ENCODE data around the gene SREK1. TPM values are rescaled to one million over a fixed set of nuclear protein-coding genes. Genes with fewer than 3 reads are reported as not detected.

SREK1 gene
- polyA plus RNA-seq, 1 donor (not counting 4 experiments of a cell fraction or from before 2014, with no cell fraction given): 47.5 TPM

DNA sequence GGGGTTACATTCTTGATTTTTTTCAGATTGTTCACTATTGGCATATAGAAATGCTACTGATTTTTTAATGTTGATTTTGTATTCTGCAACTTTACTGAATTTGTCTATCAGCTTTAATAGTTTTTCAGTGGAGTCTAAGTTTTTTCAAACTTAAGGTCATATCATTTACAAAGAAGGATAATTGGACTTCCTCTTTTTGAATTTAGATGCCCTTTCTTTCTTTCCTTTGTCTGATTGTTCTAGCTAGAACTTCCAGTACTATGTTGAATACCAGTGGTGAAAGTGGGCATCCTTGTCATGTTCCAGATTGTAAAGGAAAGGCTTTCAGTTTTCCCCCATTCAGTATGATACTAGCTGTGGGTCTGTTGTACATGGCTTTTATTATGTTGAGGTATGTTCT lies 49.3 kb downstream of the SREK1 start:
- dilution Hi-C loops (cut with MboI; ENCODE audit: extremely low pct_ligation_motif_present, low sequenced_read_pairs): no loop called here
- H3K79me2 ChIP-seq (ENCODE audit: control insufficient read depth, insufficient read depth, low read length): no peaks in the 10 kb centered on the region
- H3K36me3 ChIP-seq (ENCODE audit: control insufficient read depth in 2 of 2, extremely low read depth in 1 of 2, insufficient read depth in 2 of 2, low read length in 2 of 2): no peaks in the 10 kb centered on the region
- H2AFZ ChIP-seq (ENCODE audit: control insufficient read depth, low read length): no peak overlapping the region
- H3K4me3 ChIP-seq (ENCODE audit: control insufficient read depth in 2 of 3, extremely low read depth in 1 of 3, insufficient read depth in 2 of 3, low read depth in 1 of 3, low read length in 3 of 3): no peak overlapping the region
- H4K20me1 ChIP-seq (ENCODE audit: control insufficient read depth, extremely low read depth, insufficient read depth, low read length): no peaks in the 10 kb centered on the region
- no peaks in the 10 kb centered on the region for H3K9me1 ChIP-seq (ENCODE audit: control insufficient read depth, extremely low read depth, insufficient read depth, low read length)
- no peaks in the 10 kb centered on the region for H3K27me3 ChIP-seq (ENCODE audit: control insufficient read depth, extremely low read depth, insufficient read depth, low read length)
- H3K4me2 ChIP-seq (ENCODE audit: control insufficient read depth, extremely low read depth, insufficient read depth, low read depth, low read length): no peak overlapping the region
- H3K4me1 ChIP-seq (ENCODE audit: control insufficient read depth, extremely low read depth, insufficient read depth, low read length): no peaks in the 10 kb centered on the region
- DNase-seq (ENCODE audit: low read depth, low spot score) (no peak), FAIRE-seq (no peak)
- TF ChIP-seq EZH2 (IDR thresholded peaks at IDR 0.05; ENCODE audit: low read length): no peak
- TF ChIP-seq, protein P1, sequence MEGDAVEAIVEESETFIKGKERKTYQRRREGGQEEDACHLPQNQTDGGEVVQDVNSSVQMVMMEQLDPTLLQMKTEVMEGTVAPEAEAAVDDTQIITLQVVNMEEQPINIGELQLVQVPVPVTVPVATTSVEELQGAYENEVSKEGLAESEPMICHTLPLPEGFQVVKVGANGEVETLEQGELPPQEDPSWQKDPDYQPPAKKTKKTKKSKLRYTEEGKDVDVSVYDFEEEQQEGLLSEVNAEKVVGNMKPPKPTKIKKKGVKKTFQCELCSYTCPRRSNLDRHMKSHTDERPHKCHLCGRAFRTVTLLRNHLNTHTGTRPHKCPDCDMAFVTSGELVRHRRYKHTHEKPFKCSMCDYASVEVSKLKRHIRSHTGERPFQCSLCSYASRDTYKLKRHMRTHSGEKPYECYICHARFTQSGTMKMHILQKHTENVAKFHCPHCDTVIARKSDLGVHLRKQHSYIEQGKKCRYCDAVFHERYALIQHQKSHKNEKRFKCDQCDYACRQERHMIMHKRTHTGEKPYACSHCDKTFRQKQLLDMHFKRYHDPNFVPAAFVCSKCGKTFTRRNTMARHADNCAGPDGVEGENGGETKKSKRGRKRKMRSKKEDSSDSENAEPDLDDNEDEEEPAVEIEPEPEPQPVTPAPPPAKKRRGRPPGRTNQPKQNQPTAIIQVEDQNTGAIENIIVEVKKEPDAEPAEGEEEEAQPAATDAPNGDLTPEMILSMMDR (optimal IDR thresholded peaks at IDR 0.05 in 1 of 3, IDR thresholded peaks at IDR 0.05 in 1 of 3, conservative IDR thresholded peaks at IDR 0.05 in 1 of 3; ENCODE audit: extremely low read depth in 1 of 3, insufficient read depth in 2 of 3, low read length in 3 of 3): no peak
- H3K9me3 ChIP-seq (ENCODE audit: control insufficient read depth, low read depth, low read length): no peaks in the 10 kb centered on the region
- H3K9ac ChIP-seq (ENCODE audit: control insufficient read depth, extremely low read depth, insufficient read depth, low read length): no peak overlapping the region
- H3K27ac ChIP-seq (ENCODE audit: control insufficient read depth, insufficient read depth, low read length): no peak overlapping the region

DNA sequence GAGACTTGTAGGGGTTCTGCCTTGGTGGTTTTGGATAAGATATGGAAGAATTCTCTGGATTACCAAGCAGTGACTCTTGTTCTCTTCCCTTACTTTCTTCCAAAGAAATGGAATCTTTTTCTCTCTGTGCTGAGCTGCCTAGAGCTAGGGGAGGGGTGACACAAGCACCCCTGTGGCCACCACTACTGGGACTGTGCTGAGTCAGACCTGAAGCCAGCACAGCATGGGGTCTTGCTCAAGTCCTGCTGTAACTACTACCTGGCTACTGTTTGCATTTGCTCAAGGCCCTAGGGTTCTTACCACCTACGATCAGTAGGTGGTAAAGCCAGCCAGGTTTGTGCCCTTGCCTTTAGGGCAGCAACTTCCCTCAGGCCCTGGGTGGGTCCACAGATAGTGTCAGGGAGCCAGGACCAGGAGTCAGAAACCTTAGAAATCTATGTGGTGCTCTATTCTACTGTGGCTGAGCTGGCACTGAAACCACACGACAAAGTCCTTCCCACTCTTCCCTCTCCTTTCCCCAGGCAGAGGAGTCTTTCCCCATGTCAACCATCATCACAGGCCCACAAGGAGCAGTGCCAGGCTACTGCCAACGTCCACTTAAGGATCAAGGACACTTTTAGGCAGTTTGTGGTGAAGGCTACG lies 53.8 kb downstream of the SREK1 start:
- no peaks in the 10 kb centered on the region for H3K9me1 ChIP-seq (ENCODE audit: control insufficient read depth, extremely low read depth, insufficient read depth, low read length)
- no peaks in the 10 kb centered on the region for H3K79me2 ChIP-seq (ENCODE audit: control insufficient read depth, insufficient read depth, low read length)
- no peak overlapping the region for H2AFZ ChIP-seq (ENCODE audit: control insufficient read depth, low read length)
- no peak for FAIRE-seq
- H3K4me2 ChIP-seq (ENCODE audit: control insufficient read depth, extremely low read depth, insufficient read depth, low read depth, low read length): no peak overlapping the region
- no peak for DNase-seq (ENCODE audit: low read depth, low spot score)
- no peak overlapping the region for H3K9ac ChIP-seq (ENCODE audit: control insufficient read depth, extremely low read depth, insufficient read depth, low read length)
- H4K20me1 ChIP-seq (ENCODE audit: control insufficient read depth, extremely low read depth, insufficient read depth, low read length): no peaks in the 10 kb centered on the region
- no peaks in the 10 kb centered on the region for H3K4me1 ChIP-seq (ENCODE audit: control insufficient read depth, extremely low read depth, insufficient read depth, low read length)
- no peaks in the 10 kb centered on the region for H3K36me3 ChIP-seq (ENCODE audit: control insufficient read depth in 2 of 2, extremely low read depth in 1 of 2, insufficient read depth in 2 of 2, low read length in 2 of 2)
- no peaks in the 10 kb centered on the region for H3K9me3 ChIP-seq (ENCODE audit: control insufficient read depth, low read depth, low read length)
- dilution Hi-C loops (cut with MboI; ENCODE audit: extremely low pct_ligation_motif_present, low sequenced_read_pairs): no loop called here
- H3K27ac ChIP-seq (ENCODE audit: control insufficient read depth, insufficient read depth, low read length): no peak overlapping the region
- H3K27me3 ChIP-seq (ENCODE audit: control insufficient read depth, extremely low read depth, insufficient read depth, low read length): no peaks in the 10 kb centered on the region
- TF ChIP-seq, protein P1 (optimal IDR thresholded peaks at IDR 0.05 in 1 of 3, IDR thresholded peaks at IDR 0.05 in 1 of 3, conservative IDR thresholded peaks at IDR 0.05 in 1 of 3; ENCODE audit: extremely low read depth in 1 of 3, insufficient read depth in 2 of 3, low read length in 3 of 3): no peak
- no peak for TF ChIP-seq EZH2 (IDR thresholded peaks at IDR 0.05; ENCODE audit: low read length)
- no peak overlapping the region for H3K4me3 ChIP-seq (ENCODE audit: control insufficient read depth in 2 of 3, extremely low read depth in 1 of 3, insufficient read depth in 2 of 3, low read depth in 1 of 3, low read length in 3 of 3)

Measured in keratinocyte (primary cell).